ENCODE data around the gene DKK2.

Gene DKK2

DNA sequence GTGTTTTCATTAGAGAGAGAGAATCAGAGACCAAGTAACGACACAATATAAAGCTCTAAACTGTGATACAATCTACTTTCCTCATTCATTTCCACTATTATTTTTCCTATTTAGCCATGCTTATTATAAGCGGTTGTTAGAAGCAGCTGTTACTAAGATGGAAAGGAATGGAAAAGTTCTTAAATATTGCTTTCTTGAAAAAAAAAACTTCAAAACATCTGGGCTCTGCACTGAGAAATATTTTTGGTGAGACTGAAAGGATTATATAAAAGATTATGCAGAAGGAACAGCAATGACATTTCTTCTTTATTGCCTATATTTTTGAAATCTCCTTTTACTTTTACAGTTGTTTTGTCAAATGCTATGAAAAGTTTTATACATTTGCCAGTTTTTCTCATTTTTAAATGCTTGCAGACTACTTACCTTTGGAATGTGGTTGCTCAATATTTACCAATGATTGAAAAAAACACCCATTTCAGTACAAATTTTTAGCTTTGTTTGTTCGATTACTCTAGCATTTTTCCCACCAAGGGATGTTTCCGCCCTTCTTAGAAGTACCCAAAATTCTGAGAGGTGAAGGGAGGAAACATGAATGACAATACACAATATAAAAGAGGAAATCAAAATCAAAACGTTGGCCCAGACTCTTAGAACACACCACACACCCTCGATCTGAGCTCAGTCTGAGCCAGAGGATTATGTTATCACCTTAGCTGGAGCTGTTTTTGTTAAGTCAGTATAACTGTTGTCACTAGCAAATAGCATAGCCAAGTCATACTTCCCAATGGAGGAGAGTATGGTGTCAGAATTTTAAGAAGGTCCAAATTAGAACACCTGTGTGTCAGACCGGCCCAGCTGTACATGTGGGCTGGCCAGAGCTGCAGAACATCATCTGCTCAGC lies 18.4 kb downstream of the DKK2 start:
- DNase-seq (ENCODE audit: low read depth in 1 of 2, low spot score in 1 of 2) = no peak

DNA sequence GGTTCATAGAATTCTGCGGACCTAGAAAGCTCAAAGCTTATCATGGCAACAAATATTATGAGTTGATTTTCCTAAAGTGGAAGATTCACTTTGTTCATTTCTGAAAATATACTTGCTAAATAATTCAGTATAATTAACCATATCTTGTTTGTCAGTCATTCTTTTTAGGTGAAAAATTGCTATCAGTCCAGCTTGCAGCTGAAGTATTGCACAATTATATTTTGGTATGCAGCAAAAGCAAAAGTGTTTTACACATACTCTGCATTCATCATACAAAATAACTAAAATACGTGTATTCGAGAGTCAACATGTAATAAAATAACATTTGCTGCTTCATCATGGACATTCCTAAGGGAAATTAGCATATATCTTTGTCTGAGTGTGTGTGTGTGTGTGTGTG lies 24.8 kb downstream of the DKK2 start:
- DNase-seq (ENCODE audit: low read depth in 1 of 2, low spot score in 1 of 2) = no peak

GRCh38 chr4:107009196-107009968 lies 26.7 kb downstream of the DKK2 start:
- no peak for DNase-seq (ENCODE audit: low read depth in 1 of 2, low spot score in 1 of 2)

GRCh38 chr4:107008115-107008514 lies 28.0 kb downstream of the DKK2 start:
- DNase-seq (ENCODE audit: low read depth in 1 of 2, low spot score in 1 of 2) = no peak

- DNase-seq (ENCODE audit: low read depth in 1 of 2, low spot score in 1 of 2) = no peak
Measured at GRCh38 chr4:107006218-107006617, 29.9 kb downstream of the DKK2 start.

DNA sequence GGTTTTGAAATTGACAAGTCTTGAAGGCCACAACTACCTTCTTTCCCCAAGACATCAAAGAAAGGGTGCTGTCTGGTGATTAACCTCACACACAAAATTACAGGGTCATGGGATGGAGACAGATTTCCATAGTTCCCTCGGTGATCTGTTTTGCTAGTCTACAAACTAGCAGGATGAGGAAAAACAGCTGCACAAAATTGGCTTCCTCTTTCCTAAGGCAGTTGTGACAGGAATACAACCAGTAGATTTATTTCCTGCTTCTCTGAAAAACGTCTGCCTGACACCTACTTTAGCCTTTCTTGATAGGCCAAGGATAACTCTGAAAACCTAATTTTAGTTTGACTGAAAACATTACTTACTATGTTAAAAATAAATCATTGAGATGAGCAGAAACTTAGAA lies 39.6 kb downstream of the DKK2 start:
- DNase-seq (ENCODE audit: low read depth in 1 of 2, low spot score in 1 of 2) = no peak

DNA sequence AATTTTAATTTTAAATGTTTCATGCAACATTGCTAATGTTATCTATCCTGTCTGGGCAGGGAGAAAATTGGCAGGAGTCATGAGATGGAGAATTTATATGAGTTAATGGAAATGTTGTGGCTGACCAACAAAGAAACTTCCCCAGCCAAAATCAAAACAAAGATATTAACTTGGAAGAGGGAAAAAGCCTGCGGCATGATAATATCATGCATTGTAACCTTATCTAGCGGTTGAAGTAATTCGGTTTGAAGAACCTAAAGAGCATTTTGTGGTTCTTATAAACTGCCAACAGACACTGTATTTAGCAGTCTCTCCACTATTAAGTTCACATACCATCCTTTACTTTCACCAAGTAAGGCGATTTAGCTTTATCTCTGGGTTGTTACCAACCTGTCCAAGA lies 42.3 kb downstream of the DKK2 start:
- no peak for DNase-seq (ENCODE audit: low read depth in 1 of 2, low spot score in 1 of 2)

GRCh38 chr4:106987311-106987710 lies 48.8 kb downstream of the DKK2 start:
- no peak for DNase-seq (ENCODE audit: low read depth in 1 of 2, low spot score in 1 of 2)

DNA sequence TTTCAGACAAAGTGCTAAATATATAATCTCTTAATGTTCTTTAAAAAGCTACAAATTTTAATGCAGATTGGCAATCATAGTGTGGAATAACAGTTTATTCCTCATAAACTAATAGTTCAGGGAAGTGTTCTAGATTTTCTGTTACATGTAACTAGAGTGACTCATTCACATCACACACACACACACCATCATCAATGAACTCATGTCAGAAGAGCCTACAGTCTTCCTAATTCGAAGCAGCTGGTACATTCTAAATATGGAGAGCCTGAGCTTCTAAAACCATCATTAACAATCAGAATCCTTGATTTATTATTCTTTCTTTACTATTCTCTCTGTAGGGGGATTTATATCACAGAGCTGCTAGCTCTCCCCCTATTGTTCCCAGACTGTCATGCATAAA lies 49.6 kb downstream of the DKK2 start:
- no peak for DNase-seq (ENCODE audit: low read depth in 1 of 2, low spot score in 1 of 2)

DNA sequence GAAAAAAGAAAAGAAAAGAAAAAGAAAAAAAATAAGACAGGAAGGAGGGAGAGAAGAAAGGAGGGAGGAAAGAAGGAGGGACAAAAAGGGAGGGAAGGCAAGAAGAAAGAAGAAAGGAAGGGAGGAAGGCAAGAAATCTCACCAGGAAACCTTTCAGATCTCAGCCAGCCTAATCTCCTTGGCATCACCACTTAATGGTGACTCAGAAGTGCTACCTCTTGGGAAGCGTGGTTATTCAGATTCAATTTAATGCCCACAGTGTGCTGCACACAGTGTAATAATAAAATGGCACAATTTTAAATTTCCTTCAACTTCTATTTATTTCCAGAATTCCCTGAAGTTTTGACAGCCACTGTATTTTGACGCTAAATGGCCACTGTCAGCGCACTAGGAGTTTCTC lies 50.3 kb downstream of the DKK2 start:
- no peak for DNase-seq (ENCODE audit: low read depth in 1 of 2, low spot score in 1 of 2)

GRCh38 chr4:106982711-106983211 lies 53.4 kb downstream of the DKK2 start:
- DNase-seq (ENCODE audit: low read depth in 1 of 2, low spot score in 1 of 2) = no peak

DNA sequence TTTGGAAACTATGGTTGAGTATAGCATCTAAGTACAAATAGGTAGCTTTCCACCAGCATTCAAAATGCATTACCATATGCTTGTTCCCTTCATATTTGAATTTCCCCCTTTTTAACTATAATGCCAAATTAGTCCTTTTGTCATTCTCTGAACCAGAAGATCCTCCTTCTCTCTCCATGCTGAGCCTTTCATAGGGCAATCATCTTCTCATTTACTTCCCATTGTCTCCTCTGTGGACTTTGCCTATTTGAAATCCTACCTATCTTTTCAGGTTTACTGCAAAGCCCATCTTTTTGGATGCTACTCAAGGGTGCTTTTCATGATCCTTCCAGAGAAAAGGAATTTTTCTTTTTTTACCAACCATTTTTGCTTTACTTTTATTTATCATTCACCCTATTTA lies 54.7 kb downstream of the DKK2 start:
- DNase-seq (ENCODE audit: low read depth in 1 of 2, low spot score in 1 of 2) = no peak

- no peak for DNase-seq (ENCODE audit: low read depth in 1 of 2, low spot score in 1 of 2)
Measured at GRCh38 chr4:106979476-106979875, 56.6 kb downstream of the DKK2 start.

DNA sequence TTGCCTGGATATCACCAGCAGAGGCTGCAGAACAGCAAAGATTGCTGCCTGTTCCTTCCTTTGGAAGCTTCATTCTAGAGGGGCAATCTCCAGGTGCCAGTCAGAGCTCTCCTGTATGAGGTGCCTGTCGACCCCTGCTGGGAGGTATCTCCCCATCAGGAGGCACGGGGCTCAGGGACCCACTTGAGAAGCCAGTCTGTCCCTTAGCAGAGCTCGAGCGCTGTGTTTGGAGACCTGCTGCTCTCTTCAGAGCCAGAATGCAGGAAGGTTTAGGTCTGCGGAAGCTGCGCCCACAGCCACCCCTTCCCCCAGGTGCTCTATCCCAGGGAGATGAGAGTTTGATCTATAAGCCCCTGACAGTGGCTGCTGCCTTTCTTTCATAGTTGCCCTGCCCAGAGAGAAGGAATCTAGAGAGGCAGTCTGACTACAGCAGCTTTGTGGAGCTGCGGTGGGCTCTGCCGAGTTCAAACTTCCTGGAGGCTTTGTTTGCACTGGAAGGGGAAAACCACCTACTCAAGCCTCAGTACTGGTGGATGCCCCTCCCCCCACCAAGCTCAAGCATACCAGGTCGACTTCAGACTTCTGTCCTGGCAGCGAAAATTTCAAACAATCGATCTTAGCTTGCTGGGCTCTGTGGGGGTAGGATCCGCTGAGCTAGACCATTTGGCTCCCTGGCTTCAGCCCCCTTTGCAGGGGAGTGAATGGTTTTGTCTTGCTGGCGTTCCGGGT lies 57.9 kb downstream of the DKK2 start:
- no peak for DNase-seq (ENCODE audit: low read depth in 1 of 2, low spot score in 1 of 2)

GRCh38 chr4:106971636-106972035 lies 64.5 kb downstream of the DKK2 start:
- no peak for DNase-seq (ENCODE audit: low read depth in 1 of 2, low spot score in 1 of 2)

GRCh38 chr4:106967892-106968291 lies 68.2 kb downstream of the DKK2 start:
- no peak for DNase-seq (ENCODE audit: low read depth in 1 of 2, low spot score in 1 of 2)

DNA sequence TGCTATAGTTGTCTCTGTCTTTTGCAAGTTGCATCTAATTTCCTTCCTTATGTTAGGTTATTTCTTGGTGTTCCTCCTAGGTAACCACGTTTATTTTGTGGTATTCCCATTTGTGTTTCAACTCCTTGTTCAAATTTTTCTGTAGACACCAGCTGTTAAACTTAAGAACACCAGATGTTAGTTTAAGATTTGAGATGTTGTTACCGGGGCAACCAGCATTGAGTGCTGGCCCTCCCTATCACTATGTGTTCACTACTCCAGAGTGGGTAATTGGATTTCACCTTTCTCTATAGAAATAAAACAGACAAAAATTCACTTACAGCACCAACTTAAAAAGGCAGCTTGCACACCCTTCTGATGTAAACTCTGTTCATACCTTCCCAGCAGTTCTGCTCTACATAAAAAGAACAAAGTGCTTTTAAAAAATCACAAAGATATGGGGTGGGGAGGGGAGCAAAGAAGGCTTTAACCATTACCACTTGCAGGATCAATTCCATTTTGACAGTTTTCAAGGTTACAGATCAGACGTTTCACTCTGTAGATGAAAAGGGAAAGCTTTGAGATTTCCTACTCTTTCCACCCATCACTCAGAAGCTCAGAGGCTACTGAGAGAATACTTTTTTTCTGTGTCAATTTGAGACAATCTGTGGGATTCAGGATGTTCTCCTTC lies 82.9 kb downstream of the DKK2 start:
- DNase-seq (ENCODE audit: low read depth in 1 of 2, low spot score in 1 of 2) = no peak

- no peak for DNase-seq (ENCODE audit: low read depth in 1 of 2, low spot score in 1 of 2)
Measured at GRCh38 chr4:106951891-106952290, 84.2 kb downstream of the DKK2 start.

DNA sequence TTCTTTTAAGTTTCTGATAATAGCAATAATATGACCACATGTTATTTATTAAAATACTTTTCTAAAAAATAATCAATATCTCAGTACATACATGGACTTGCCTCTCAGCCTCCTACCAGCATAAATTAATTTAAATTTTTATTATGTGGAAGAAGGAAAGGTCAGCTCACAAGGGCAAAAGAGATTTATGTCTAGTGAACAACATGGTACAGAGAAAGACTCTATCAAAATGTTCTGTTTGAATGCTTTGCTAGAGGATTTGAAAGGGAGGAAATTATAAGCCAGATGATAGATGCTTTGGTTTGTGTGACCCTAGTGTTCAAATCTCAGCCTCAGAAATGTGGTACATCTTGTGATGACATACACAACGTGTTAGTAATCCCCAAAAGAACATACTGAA lies 94.3 kb downstream of the DKK2 start:
- DNase-seq (ENCODE audit: low read depth in 1 of 2, low spot score in 1 of 2) = no peak

- DNase-seq (ENCODE audit: low read depth in 1 of 2, low spot score in 1 of 2) = no peak
Measured at GRCh38 chr4:106930522-106930921, 105.6 kb downstream of the DKK2 start.

GRCh38 chr4:106929248-106929647 lies 106.9 kb downstream of the DKK2 start:
- DNase-seq (ENCODE audit: low read depth in 1 of 2, low spot score in 1 of 2) = no peak
